T-helper 2 cell treated with Interferon-gamma antibody and Interleukin-4, amounts not matched to agents 100 ng/mL and 5 ng/mL, for 36 hours (primary cell): ENCODE data around the gene PPEF1. TPM values are rescaled to one million over a fixed set of nuclear protein-coding genes. Genes with fewer than 3 reads are reported as not detected.
"Not testable (repeated sequence)": the region's sequence is repeated elsewhere in the genome, so short reads cannot be mapped to it uniquely, and the experiment has no call there.

Source experiments
- intact Hi-C: fragments of 100-400 bp; cut with micrococcal nuclease; formaldehyde crosslinking; loops from one replicate; pipeline ENCODE4 v1.15.1; 2023
- total RNA-seq: library from RNA; stranded (reverse); gene quantifications from 2 replicates; pipeline ENCODE4 v1.2.3, GENCODE V29; 2022

Gene PPEF1
- total RNA-seq, 1 donor from 2014 or later, result not detected

DNA sequence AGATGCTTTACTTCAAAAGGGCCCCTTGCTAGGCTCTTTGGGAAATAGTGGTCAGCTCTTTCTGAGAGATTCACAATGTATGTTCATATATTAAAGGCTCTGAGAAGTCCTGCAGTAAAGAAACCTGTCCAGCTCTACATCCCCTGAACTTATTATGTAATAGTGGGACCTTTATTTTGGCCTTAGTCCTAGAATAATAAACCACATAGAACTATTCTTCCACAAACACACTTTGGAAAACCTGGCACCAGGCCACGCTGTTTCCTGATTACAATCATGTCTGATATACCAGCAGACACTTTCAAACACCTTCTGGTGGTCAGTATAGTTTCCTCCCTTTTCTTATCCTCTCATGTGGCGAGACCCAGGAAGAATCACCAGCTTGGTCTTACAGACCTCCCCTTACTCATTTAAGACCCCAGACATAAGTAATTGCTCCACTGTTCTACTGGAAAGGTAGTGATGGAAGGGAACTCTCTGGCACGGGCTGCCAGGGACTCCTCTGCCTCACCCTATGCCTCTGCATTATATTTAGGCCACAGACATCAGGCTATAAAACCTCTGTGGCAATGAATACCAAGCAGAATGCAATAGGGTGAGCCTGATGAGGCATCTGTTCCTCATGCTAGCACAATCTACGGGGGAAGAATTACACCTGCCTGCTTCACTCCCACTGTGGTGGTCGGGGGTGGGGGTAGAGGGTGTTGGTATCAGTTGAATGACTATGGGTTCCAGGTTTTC, 5.7 kb upstream of the PPEF1 start:
- intact Hi-C loops, result no loop called here

DNA sequence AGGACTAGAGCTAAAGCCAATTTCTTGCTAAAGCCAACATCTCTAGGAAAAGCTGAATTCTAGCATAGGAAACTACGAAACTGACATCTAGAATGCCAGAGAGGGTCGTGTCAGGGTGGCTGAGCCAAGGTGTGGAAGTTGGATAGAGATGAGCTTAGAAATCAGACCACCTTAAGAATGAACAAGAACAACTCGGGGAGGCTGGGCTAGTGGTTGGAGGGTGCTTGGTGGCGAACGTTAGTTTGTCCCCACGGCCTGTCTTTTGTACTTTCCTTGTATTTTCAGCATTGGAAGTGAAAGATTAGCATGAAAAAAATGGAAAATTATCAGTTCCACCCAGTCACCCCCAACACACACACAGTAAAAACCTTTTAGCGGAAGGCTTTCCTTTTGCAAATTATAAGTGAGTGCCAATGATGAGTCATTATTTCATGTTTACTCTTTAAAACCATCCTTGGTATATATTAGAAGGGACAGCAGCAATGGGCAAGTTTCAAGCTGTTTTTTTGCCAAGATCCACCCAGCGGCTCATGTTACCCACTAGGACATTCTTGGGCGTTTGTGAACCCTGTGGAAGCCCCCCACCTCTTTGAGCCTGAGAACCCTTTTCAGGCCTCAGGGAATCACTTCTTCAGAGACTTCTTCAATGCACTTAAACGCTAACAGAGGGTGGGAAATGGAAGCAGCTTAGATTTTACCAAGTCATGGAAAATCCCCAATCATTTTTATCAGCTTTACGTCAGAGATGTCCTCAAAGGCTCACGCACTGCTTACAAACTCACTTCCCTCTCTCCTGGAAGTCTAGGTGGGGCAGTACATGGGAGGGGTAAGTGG, 4.9 kb upstream of the PPEF1 start:
- intact Hi-C loops, result no loop called here

DNA sequence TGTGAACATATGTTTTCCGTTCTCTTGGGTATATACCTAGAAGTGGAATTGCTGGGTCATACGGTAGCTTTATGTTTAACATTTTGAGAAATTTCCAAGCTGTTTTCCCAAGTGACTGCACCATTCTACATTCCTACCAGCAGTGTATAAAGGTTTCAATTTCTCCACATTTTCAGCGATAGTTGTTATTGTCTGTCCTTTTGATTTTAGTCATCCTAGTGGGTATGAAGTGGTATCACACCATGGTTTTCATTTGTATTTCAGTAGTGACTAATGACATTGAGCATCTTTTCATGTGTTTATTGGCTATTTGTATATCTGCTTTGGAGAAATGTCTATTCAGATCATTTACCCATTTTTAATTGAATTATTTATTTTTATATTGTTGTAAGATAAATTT, 2.4 kb downstream of the PPEF1 start:
- intact Hi-C loops, result no loop called here

DNA sequence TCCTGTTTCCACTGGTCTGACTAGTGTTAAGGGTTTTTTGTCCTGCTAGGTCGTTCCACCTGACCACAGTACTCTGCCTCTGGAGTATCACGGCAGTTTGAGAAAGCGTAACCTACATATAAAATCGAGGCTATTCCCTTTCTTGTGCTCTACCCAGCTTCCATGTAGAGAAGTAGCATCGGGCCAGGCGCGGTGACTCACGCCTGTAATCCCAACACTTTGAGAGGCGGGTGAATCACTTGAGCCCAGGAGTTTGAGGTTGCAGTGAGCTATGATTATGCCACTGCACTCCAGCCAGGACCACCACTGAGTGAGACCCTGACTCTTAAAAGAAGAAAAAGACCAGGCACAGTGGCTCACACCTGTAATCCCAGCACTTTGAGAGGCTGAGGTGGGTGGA, 7.5 kb downstream of the PPEF1 start:
- intact Hi-C loops, result no loop called here

DNA sequence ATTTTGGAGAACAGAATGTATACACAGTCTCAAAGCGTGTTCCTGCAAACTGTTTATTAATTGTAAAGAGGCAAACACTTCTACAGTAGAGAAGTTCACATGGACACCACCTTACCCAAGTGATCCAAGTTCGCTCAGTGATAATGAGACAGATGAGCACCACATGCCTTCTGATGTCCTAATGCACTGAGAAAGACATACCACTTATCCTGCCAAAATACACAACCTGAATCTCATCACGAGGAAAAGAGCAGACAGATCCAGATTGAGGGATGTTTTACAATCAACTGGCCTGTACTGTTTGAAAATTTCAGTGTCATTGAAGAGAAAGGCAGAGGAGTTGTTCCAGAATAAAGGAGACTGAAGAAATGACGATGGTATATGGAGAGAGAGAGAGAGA, 12.4 kb downstream of the PPEF1 start:
- intact Hi-C loops, result no loop called here

DNA sequence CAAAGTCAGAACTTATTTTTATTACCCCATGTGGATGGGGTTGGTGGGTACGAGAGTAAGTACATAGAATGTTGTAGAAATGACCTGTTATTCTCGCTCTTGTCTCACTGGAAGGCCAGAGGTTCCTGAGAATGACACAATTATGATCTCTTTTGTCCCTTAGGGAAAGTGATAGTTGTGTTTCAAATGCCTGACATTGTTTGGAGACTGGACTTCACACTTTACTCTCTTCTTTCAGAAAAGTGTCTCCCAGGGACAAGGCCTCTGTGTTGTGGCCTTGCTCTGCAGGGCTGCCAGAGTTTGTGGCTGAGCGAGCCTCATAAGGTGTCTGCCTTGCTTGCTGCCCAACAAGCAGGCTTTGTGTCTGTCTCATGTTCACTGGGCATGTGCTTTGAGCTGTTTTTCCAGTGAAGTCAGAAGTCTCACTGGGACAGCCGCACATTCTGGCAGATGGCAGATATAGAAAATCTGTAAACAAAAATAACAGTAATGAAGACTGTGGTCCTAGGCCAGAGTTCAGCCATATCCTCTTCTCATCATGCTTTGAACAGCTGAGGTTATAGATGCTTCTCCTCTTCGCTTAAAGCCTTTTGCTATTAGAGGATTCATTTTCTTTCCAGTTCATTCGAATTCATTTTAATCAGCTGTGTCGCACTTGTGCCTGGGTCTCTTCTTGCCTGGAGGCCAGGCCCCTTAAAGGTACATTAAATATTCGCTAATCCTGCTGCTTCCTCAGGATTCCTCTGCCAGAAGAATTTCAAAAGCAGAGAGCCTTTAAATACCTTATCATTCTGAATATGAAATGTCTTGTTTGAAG, 14.4 kb downstream of the PPEF1 start:
- intact Hi-C loops, result no loop called here

DNA sequence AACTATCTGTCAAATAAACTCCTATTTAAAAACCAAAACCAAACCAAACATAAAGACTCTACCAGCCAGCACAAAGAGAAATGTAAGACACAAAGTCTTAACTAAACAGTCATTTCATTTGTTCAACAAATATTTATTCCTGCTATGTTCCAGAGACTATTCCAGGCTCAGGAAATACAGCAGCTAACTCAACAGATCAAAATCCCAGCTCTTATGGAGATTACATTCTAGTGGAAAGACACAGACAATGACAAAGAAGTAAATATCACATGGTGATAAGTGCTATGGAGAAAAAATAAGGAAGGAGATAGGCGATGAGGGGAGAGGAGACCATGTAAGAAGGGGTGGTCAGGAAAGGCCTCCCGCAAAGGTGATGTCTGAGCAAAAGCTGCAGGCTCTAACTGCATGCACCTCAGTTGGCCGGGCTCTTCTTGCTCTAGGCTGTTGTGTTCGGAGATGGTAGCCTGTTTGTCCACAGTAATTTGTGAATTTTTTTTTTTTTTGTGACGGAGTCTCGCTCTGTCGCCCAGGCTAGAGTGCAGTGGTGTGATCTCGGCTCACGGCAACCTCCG, 15.1 kb downstream of the PPEF1 start:
- intact Hi-C loops, result no loop called here

DNA sequence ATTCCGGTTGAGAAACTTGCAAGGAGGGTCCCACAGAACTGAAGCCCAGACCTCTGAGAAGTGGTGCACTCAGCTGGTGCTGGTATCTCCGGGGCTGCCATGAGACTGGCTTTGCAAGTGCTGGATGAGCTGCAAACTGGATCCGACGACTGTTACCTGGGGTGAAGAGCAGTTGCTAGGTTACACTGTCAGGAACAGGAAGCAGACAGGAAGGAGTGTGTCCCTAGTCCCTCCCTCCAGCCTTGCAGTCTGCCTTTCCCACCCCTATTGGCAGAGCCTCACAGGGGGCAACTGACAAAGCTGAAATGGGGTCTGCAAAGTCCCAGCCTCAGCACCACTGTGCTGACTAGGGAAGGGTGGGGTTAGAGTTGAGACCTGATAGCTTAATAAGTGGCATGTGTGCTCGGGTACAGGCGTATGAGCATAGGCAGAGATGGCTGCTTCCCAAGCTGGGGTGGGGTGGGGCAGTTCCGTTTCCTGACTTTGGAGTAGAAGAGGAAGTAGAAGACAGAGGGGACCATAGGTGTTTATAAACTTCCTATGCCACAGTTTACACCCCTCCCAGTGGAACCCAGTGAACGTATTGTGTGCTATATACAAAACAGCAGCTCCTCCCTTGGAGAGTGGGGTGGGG, 18.0 kb downstream of the PPEF1 start:
- intact Hi-C loops, result no loop called here

DNA sequence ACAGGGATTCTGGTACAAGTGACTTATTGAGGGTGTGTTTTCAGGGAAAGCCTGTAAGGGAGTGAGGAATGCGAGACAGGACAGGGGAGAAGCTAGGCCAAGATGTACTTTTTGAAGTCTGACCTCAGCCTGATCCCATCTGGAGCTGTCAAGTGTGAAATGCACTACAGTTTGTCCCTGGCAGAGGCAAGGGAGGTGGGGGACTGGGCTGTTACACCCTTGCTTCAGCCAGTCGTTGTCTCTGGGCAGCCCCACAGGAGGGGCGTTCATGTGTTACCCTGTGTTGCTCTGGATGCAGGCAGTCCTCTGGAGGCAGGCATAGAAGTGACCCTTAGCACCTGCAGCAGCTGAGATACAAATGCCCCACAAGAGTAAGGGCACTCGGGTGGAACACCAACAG, 25.8 kb downstream of the PPEF1 start:
- intact Hi-C loops, result no loop called here

DNA sequence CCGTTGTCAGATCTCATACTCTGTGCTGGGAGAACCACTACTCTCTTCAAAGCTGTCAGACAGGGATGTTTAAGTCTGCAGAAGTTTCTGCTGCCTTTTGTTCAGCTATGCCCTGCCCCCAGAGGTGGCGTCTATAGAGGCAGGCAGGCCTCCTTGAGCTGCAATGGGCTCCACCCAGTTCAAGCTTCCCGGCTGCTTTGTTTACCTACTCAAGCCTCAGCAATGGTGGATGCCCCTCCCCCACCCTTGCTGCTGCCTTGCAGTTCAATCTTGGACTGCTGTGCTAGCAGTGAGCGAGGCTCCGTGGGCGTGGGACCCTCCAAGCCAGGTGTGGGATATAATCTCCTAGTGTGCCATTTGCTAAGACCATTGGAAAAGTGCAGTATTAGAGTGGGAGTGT, 32.2 kb downstream of the PPEF1 start:
- intact Hi-C loops, result not testable (repeated sequence)

DNA sequence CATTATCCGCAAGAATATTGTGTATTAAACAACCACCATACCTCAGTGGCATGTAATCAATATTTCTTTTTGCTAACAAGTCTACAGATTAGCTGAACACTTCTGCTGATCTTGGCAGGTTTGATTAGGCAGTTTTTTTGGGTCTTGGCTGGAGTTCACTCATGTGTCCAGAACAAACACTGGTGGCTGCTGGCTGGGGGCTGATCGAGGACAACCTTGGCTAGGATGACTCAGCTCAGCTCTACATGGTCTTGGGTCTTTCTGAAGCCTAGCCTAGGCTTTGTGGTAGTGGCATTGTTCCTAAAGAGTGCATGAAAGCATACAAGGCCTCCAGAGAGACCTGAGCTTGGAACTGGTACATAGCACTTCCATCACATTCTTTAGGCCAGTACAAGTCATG, 41.1 kb downstream of the PPEF1 start:
- intact Hi-C loops, result no loop called here

DNA sequence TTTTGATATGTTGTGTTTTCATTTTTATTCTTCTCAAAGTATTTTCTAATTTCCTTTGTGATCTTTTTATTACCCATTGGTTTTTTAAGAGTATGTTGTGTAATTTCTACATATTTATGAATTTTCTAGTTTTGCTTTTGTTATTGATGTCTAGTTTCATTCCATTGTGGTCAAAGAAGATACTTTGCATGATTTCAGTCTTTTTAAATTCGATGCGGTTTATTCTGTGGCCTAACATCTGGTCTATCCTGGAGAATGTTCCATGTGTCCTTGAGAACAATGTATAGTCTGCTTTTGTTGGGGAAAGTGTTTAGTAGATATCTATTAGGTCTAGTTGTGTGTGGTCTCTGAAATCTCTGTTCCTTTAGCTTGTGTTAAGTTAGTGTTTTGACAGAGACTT, 46.2 kb downstream of the PPEF1 start:
- intact Hi-C loops, result no loop called here

DNA sequence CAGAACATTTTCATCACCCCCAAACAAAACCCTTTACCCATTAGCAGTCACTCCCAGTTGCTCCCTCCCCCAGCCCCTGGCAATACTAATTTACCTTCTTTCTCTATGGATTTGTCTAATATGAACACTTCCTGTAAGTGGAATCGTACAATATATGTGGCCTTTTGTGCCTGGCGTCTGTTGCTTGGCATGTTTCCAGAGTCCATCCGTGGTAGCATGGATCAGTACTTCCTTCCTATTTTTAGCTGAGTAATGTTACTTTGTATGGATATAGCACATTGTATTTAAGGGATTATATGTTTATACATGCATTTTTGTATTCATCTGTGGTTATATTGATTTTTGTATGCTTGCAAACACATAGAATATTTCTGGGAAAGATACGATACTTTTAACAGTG, 48.2 kb downstream of the PPEF1 start:
- intact Hi-C loops, result no loop called here

DNA sequence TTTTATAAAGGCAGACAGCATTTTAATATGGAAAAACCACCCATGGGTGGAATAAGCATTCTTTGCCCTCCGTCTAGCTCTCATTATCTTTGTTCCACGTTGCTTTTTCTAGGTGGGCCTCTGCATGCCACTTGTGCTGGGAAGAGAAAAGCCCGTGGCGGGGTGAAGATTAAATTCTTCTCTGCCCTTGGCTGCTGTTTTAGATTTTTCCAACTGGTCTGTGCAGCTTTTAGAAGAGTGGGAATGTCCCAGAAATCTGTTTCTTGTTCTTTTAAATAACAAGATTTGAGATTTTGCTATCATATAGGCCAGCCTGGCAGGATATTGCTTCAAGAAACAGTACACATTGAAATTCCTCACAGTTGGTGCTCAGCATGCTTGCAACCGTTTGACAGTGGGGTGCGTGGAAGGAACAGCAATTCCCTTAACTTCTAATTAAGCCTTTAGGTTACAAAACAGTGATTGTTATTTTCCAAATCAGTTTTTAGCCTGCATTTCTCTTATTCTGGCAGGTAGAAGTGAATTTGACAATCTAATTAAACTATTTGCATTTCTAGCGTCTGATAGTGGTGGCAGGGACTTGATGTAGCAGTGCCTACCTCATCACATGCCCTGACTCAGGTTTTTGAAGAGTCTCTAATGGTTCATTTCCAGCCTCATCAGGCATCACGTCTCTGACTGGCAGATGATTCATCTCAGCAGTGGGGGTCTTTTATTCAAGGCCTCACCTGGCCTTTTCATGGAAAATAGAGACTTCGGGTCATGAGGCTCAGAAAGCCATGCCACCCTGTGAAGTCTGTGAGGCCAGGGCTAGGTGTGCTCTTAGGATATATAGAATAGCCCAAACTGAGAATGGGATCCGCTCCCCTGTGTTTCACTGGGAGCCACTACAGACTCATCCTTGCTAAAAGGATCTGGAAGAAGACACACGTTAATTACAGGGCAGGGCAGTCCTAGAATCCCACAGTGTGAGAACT, 50.8 kb downstream of the PPEF1 start:
- intact Hi-C loops, result no loop called here

DNA sequence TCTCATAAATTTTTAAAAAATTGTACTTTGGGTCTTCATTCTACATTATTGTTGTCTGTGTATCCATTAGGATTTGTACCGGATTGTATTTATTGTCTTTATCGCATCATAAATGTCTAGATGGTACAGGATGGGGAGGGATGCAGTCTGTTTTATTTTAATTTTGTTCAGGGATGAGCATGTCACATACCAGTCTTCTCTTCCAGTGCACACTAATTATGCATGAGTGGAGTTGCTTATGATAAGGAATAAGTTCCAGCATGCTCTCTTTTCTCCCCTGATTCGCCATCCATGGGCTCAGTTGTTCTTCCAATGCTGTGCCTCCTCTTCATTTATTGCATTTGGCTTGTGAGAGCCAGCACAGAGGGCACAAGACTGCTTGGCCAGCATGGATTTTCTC, 54.3 kb downstream of the PPEF1 start:
- intact Hi-C loops, result no loop called here

DNA sequence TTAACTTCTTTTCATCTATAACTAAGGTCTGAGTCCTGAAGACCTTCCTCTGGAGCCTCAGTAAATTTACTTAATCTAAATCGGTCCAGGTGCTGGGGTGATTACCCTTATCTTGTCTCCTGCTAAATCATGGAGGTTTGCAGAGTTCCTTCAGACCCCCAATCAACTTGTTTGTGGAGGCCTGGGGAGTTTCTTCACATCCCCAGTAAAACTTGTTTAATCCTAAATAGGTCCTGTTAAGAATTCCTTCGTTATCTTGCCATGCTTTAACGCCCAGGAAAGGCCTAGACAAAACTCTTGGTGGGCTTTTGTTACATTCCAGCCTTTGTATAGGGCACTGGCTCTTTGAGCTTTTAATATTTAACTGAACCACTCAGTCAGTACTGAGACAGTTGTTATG, 55.7 kb downstream of the PPEF1 start:
- intact Hi-C loops, result not testable (repeated sequence)

DNA sequence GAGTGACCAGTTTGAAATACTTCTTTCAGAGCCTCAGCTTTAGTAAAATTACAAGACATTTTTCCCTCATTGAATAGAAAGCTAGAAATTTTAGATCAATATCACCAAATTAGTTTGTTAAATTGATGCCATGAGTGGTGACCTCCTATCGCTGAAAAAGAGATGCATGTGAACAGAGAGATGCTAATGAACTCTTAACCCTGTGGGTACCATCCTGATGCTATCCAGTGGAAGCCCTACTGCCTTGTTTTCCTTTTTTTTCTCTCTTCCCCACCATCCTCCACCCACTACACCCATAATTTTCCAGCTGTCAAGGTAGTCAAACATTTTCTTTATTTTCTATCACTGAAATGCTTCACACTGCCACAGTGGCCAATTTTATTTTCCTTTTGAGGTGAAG, 61.9 kb downstream of the PPEF1 start:
- intact Hi-C loops, result no loop called here

DNA sequence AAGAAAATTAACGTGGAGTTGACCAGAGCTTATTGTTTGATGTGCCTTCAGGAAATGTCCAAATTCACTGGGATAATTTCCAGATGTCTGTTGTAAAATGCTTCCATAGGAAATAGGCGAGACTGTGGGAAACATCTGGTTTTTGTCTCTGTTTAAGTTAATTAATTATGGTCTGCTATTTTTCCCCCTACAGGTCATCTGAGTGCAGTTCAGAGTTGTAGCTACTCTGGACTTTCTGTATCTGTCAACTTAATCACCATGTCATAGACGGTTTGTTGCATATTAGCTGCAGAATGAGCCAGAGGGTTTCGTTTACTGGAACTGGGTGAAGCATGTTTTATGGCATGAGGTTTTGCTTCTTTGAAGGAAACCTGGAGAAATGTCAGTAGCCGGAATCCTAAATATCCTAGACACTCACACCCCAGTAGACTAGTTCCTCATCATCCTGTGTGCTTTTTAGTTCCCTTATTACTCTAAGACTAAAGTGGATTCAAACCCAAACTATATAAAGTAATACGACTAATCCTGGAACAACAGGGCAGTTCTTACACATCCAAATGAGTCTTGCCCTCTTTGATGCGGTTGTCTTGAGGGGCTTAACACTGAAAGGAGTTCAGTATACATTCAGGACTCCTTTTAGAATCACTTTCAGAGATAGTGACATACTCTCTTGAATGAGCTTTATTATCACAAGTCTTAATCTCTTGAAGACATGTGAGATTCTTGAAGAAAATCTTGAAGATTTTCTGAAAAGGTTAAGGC, 62.5 kb downstream of the PPEF1 start:
- intact Hi-C loops, result no loop called here

DNA sequence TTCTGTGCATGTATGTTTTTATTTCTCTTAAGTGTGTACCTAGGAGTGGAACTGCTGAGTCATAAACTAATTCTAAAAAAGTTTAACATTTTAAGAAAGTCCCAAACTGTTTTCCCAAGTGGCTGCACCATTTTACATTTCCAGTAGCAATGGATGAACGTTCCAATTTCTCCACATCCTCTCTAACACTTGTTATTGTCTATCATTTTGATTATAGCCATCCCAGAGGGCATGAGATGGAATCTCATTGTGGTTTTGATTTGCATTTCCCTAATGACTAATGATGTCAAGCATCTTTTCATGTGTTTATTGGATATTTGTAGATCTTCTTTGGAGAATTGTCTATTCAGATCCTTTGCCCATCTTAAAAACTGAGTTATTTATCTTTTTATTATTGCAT, 82.5 kb downstream of the PPEF1 start:
- intact Hi-C loops, result no loop called here
